Activated CD8-positive, alpha-beta T cell treated with anti-CD3 and anti-CD28 coated beads, Interleukin-2, amount 10 ng/mL, durations not matched to agents 7 days and 5 days (primary cell): ENCODE measurements around the gene ENDOV. TPM values are rescaled to one million over a fixed set of nuclear protein-coding genes. Genes with fewer than 3 reads are reported as not detected.

ENCODE experiments used
- ATAC-seq: fragments of 150-1000 bp; cut with Tn5 transposase; one replicate; pipeline ENCODE4 v1.10.0; 2021; ENCODE audit warnings: moderate library complexity
- CTCF ChIA-PET: fragments of 350-600 bp; sonication (Branson Sonifier 250); formaldehyde crosslinking; loops from one replicate; lab custom pipeline; 2021; ENCODE audit warnings: antibody characterized with exemption; lab: Charles Lee
- POLR2A ChIA-PET: fragments of 350-600 bp; sonication (Branson Sonifier 250); formaldehyde crosslinking; loops from one replicate; lab custom pipeline; 2021; ENCODE audit warnings: antibody characterized with exemption; lab: Charles Lee
- DNase-seq: peaks from one replicate; pipeline ENCODE4 v3.0.0-alpha.2; 2020
- H3K27ac Mint-ChIP-seq: one replicate; pipeline ENCODE4 v1.8.0; 2021; ENCODE audit warnings: mild to moderate bottlenecking, mixed read lengths
- H3K27me3 Mint-ChIP-seq: one replicate; pipeline ENCODE4 v1.8.0; 2021; ENCODE audit warnings: low read depth, mixed read lengths
- H3K36me3 Mint-ChIP-seq: one replicate; pipeline ENCODE4 v1.8.0; 2021; ENCODE audit warnings: low read depth, mixed read lengths
- H3K4me1 Mint-ChIP-seq: one replicate; pipeline ENCODE4 v1.8.0; 2021; ENCODE audit warnings: low read depth, mixed read lengths
- H3K4me3 Mint-ChIP-seq: one replicate; pipeline ENCODE4 v1.8.0; 2021; ENCODE audit warnings: mild to moderate bottlenecking, mixed read lengths
- H3K9me3 Mint-ChIP-seq: one replicate; pipeline ENCODE4 v1.8.0; 2022; ENCODE audit warnings: mixed read lengths; ENCODE audit not compliant: insufficient read depth
- total RNA-seq, 2 experiments: library from RNA; stranded (reverse); gene quantifications; one replicate each; pipeline ENCODE4 v1.2.3, GENCODE V29; 2021

The ENDOV gene
- total RNA-seq, 2 experiments from 2014 or later: 15.7 to 18.7 TPM

- H3K27ac Mint-ChIP-seq: no peak within 1 kb of the TSS
- peaks cover 55% of the 10 kb centered on the region for H3K27me3 Mint-ChIP-seq
- H3K36me3 Mint-ChIP-seq: peaks cover 5% of the 10 kb centered on the region
- H3K9me3 Mint-ChIP-seq: no peaks in the 10 kb centered on the region
- DNase-seq (no peak), ATAC-seq (peak; percentile 53)
- H3K4me3 Mint-ChIP-seq: peak within 1 kb of the TSS; percentile 75
- ChIA-PET POLR2A (interaction anchor here (0.6 to 3.1 kb wide), 3 partner anchors 21 to 344 kb away, joined by 3 to 17 read pairs (median 3); no protein-coding TSS in a partner anchor), CTCF (interaction anchor here (0.7 to 1.8 kb wide), 5 partner anchors 49 to 423 kb away, joined by 3 to 9 read pairs (median 4); no protein-coding TSS in a partner anchor)
- peaks cover 28% of the 10 kb centered on the region for H3K4me1 Mint-ChIP-seq
Observed at GRCh38 chr17:80475910-80476876, 61.2 kb downstream of the ENDOV start, which contains the start of gene NPTX1. TSS of gene NPTX1 (minus strand) at chr17:80476607. CDS start at chr17:80476446, 161 bp downstream.

- Mint-ChIP-seq H3K4me3 (no peak overlapping the region), H3K27me3 (peaks cover 55% of the 10 kb centered on the region), H3K36me3 (peaks cover 3% of the 10 kb centered on the region), H3K27ac (no peak overlapping the region), H3K4me1 (peaks cover 22% of the 10 kb centered on the region), H3K9me3 (no peaks in the 10 kb centered on the region)
- DNase-seq: no peak
- no peak for ATAC-seq
- POLR2A ChIA-PET: interaction anchor here (3.1 kb wide), 1 partner anchor 22 kb away, joined by 17 read pairs; no protein-coding TSS in a partner anchor
- CTCF ChIA-PET: interaction anchor here (0.7 to 1.7 kb wide), 3 partner anchors 99 to 422 kb away, joined by 3 to 5 read pairs (median 4); no protein-coding TSS in a partner anchor
Observed at GRCh38 chr17:80476877-80477646, 62.1 kb downstream of the ENDOV start.

GRCh38 chr17:80477647-80478478, 62.9 kb downstream of the ENDOV start:
- Mint-ChIP-seq H3K4me1 (peaks cover 18% of the 10 kb centered on the region), H3K4me3 (no peak overlapping the region), H3K27me3 (peaks cover 63% of the 10 kb centered on the region), H3K9me3 (no peaks in the 10 kb centered on the region), H3K36me3 (peaks cover 3% of the 10 kb centered on the region), H3K27ac (no peak overlapping the region)
- ChIA-PET POLR2A (interaction anchor here (3.1 kb wide), 1 partner anchor 23 kb away, joined by 17 read pairs; no protein-coding TSS in a partner anchor), CTCF (interaction anchor here (0.9 kb wide), 1 partner anchor 422 kb away, joined by 5 read pairs; no protein-coding TSS in a partner anchor)
- ATAC-seq (peak; percentile 54), DNase-seq (peak; percentile 62)

- no peaks in the 10 kb centered on the region for H3K9me3 Mint-ChIP-seq
- peaks cover 18% of the 10 kb centered on the region for H3K4me1 Mint-ChIP-seq
- H3K27ac Mint-ChIP-seq: no peak overlapping the region
- ChIA-PET POLR2A (no interaction called here), CTCF (interaction anchor here (0.9 kb wide), 1 partner anchor 421 kb away, joined by 5 read pairs; no protein-coding TSS in a partner anchor)
- H3K27me3 Mint-ChIP-seq: peaks cover 66% of the 10 kb centered on the region
- H3K36me3 Mint-ChIP-seq: no peaks in the 10 kb centered on the region
- no peak for ATAC-seq
- no peak overlapping the region for H3K4me3 Mint-ChIP-seq
- DNase-seq: no peak
Observed at GRCh38 chr17:80478487-80479245, 63.7 kb downstream of the ENDOV start.

- no peak for DNase-seq
- Mint-ChIP-seq H3K9me3 (no peaks in the 10 kb centered on the region), H3K27ac (no peak overlapping the region), H3K4me3 (no peak overlapping the region), H3K27me3 (peaks cover 64% of the 10 kb centered on the region), H3K4me1 (peaks cover 16% of the 10 kb centered on the region), H3K36me3 (no peaks in the 10 kb centered on the region)
- no peak for ATAC-seq
- POLR2A ChIA-PET: no interaction called here
- CTCF ChIA-PET: no interaction called here
Observed at GRCh38 chr17:80479246-80479566, 64.2 kb downstream of the ENDOV start.

- H3K4me3 Mint-ChIP-seq: no peak overlapping the region
- POLR2A ChIA-PET: no interaction called here
Observed at GRCh38 chr17:80480248-80480647, 65.3 kb downstream of the ENDOV start.

GRCh38 chr17:80481284-80482057, 66.5 kb downstream of the ENDOV start:
- DNase-seq (no peak), ATAC-seq (no peak)
- peaks cover 4% of the 10 kb centered on the region for H3K4me1 Mint-ChIP-seq
- no peaks in the 10 kb centered on the region for H3K36me3 Mint-ChIP-seq
- H3K27ac Mint-ChIP-seq: no peak overlapping the region
- no peak overlapping the region for H3K4me3 Mint-ChIP-seq
- POLR2A ChIA-PET: interaction anchor here (0.9 kb wide), 1 partner anchor 8 kb away, joined by 4 read pairs; no protein-coding TSS in a partner anchor
- peaks cover 55% of the 10 kb centered on the region for H3K27me3 Mint-ChIP-seq
- CTCF ChIA-PET: no interaction called here
- H3K9me3 Mint-ChIP-seq: no peaks in the 10 kb centered on the region

More at GRCh38 chr17:80480248-80480647, 65.3 kb downstream of the ENDOV start:
- peaks cover 7% of the 10 kb centered on the region for H3K4me1 Mint-ChIP-seq
- H3K36me3 Mint-ChIP-seq: no peaks in the 10 kb centered on the region
- H3K27me3 Mint-ChIP-seq: peaks cover 55% of the 10 kb centered on the region
- no peak for DNase-seq
- CTCF ChIA-PET: no interaction called here
- H3K9me3 Mint-ChIP-seq: no peaks in the 10 kb centered on the region
- no peak for ATAC-seq
- no peak overlapping the region for H3K27ac Mint-ChIP-seq

GRCh38 chr17:80482058-80482318, 67.0 kb downstream of the ENDOV start:
- DNase-seq (no peak), ATAC-seq (no peak)
- H3K9me3 Mint-ChIP-seq: no peaks in the 10 kb centered on the region
- ChIA-PET POLR2A (interaction anchor here (0.9 kb wide), 1 partner anchor 9 kb away, joined by 4 read pairs; no protein-coding TSS in a partner anchor), CTCF (no interaction called here)
- H3K36me3 Mint-ChIP-seq: no peaks in the 10 kb centered on the region
- H3K4me3 Mint-ChIP-seq: no peak overlapping the region
- H3K27me3 Mint-ChIP-seq: peaks cover 55% of the 10 kb centered on the region
- peaks cover 4% of the 10 kb centered on the region for H3K4me1 Mint-ChIP-seq
- H3K27ac Mint-ChIP-seq: no peak overlapping the region

- Mint-ChIP-seq H3K4me1 (peaks cover 4% of the 10 kb centered on the region), H3K27ac (no peak overlapping the region), H3K9me3 (no peaks in the 10 kb centered on the region), H3K36me3 (no peaks in the 10 kb centered on the region), H3K27me3 (peaks cover 57% of the 10 kb centered on the region), H3K4me3 (no peak overlapping the region)
- CTCF ChIA-PET: interaction anchor here (0.7 kb wide), 1 partner anchor 187 kb away, joined by 3 read pairs; no protein-coding TSS in a partner anchor
- POLR2A ChIA-PET: interaction anchor here (0.9 kb wide), 1 partner anchor 9 kb away, joined by 4 read pairs; no protein-coding TSS in a partner anchor
- ATAC-seq (no peak), DNase-seq (no peak)
Observed at GRCh38 chr17:80482555-80483308, 67.8 kb downstream of the ENDOV start.
